DOHH2 (cell line): Measurements from ENCODE around the gene GNB3.
"Not testable (repeated sequence)": the region's sequence is repeated elsewhere in the genome, so short reads cannot be mapped to it uniquely, and the experiment has no call there.

ENCODE experiments used
- H3F3A ChIP-seq: fragments of 200-600 bp; sonication (generic), shearing (Covaris generic); 2 replicates; pipeline ENCODE4 v1.6.0; 2016; ENCODE audit warnings: antibody characterized with exemption, mild to moderate bottlenecking; ENCODE audit not compliant: control insufficient read depth, insufficient read depth
- H3K27ac ChIP-seq: fragments of 200-600 bp; sonication (generic); 2 replicates; pipeline ENCODE4 v1.5.1; 2014; ENCODE audit warnings: low read depth, mild to moderate bottlenecking, low read length, moderate library complexity
- H3K27me3 ChIP-seq: fragments of 200-600 bp; sonication (generic); 2 replicates; pipeline ENCODE4 v1.6.1; 2014; ENCODE audit warnings: mild to moderate bottlenecking, low read length, mixed read lengths; ENCODE audit not compliant: control insufficient read depth
- H3K36me3 ChIP-seq: fragments of 200-600 bp; sonication (generic); 2 replicates; pipeline ENCODE4 v1.6.1; 2014; ENCODE audit warnings: mild to moderate bottlenecking, low read length, moderate library complexity, mixed read lengths; ENCODE audit not compliant: control insufficient read depth
- H3K4me1 ChIP-seq: fragments of 200-600 bp; sonication (generic); 2 replicates; pipeline ENCODE4 v1.6.1; 2014; ENCODE audit warnings: mild to moderate bottlenecking, low read length, mixed read lengths; ENCODE audit not compliant: control insufficient read depth
- H3K4me2 ChIP-seq: fragments of 200-600 bp; sonication (generic); 2 replicates; pipeline ENCODE4 v1.6.0; 2014; ENCODE audit warnings: mild to moderate bottlenecking, low read length, moderate library complexity
- H3K4me3 ChIP-seq: fragments of 200-600 bp; sonication (generic); 2 replicates; pipeline ENCODE4 v1.5.1; 2014; ENCODE audit warnings: mild to moderate bottlenecking, low read length, mixed read lengths
- H3K79me2 ChIP-seq: fragments of 200-600 bp; sonication (generic); 2 replicates; pipeline ENCODE4 v1.6.1; 2014; ENCODE audit warnings: mild to moderate bottlenecking, low read length, mixed read lengths; ENCODE audit not compliant: control insufficient read depth
- H3K9me2 ChIP-seq: fragments of 200-600 bp; sonication (generic); replicated peaks from 2 replicates; pipeline ENCODE4 v1.6.1; 2014; ENCODE audit warnings: mild to moderate bottlenecking, low read length, mixed read lengths; ENCODE audit not compliant: control insufficient read depth
- H3K9me3 ChIP-seq: fragments of 200-600 bp; sonication (generic); 2 replicates; pipeline ENCODE4 v1.6.1; 2014; ENCODE audit warnings: antibody characterized with exemption, low read length, mixed read lengths; ENCODE audit not compliant: control insufficient read depth, insufficient read depth
- H4K20me1 ChIP-seq: fragments of 200-600 bp; sonication (generic); 2 replicates; pipeline ENCODE4 v1.6.0; 2014; ENCODE audit warnings: low read depth, mild to moderate bottlenecking, antibody characterized with exemption, low read length, moderate library complexity; ENCODE audit not compliant: control insufficient read depth, insufficient read depth
- CTCF ChIP-seq: fragments of 200-600 bp; sonication (generic); IDR thresholded peaks from one replicate; pipeline ENCODE4 v1.5.1; 2014; ENCODE audit warnings: antibody characterized with exemption, mild to moderate bottlenecking, low read depth, low read length; ENCODE audit not compliant: poor library complexity, severe bottlenecking
- EZH2phosphoT487 ChIP-seq: fragments of 200-600 bp; sonication (generic); IDR thresholded peaks from 2 replicates; pipeline ENCODE4 v1.6.1; 2017; ENCODE audit warnings: borderline replicate concordance, mild to moderate bottlenecking, antibody characterized with exemption, low read length, moderate library complexity, mixed read lengths

The GNB3 gene

DNA sequence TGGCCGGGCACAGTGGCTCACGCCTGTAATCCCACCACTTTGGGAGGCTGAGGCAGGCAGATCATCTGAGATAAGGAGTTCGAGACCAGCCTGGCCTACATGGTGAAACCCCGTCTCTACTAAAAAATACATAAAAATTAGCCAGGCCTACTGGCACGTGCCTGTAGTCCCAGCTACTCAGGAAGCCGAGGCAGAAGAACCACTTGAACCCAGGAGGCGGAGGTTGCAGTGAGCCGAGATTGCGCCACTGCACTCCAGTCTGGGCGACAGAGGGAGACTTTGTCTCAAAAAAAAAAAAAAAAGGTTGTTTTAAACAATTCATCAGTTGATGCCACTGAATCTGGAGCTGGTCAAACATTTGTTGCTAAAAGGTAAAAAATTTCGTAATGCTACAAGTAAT is 39.1 kb downstream of the GNB3 start:
- not testable (repeated sequence) for H3F3A ChIP-seq, H3K27ac ChIP-seq, H4K20me1 ChIP-seq, H3K79me2 ChIP-seq, H3K4me3 ChIP-seq, H3K27me3 ChIP-seq, H3K4me1 ChIP-seq, H3K4me2 ChIP-seq, H3K9me3 ChIP-seq, H3K9me2 ChIP-seq
- H3K36me3 ChIP-seq = peaks cover 11% of the 10 kb centered on the region

DNA sequence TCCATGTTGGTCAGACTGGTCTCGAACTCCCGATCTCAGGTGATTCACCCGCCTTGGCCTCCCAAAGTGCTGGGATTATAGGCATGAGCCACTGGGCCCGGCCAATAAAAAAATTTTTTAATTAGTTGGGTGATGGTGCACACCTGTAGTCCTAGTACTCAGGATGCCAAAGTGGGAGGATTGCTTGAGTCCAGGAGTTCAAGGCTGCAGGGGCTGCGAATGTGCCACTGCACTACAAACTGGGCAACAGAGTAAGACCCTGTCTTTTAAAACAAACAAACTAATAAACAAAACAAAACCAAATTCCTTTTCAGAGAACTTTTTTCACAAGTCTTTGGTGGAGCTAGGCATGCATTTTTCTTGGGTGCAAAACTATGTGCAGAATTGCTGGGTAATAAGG is 42.5 kb downstream of the GNB3 start:
- no peaks in the 10 kb centered on the region for H3F3A ChIP-seq
- no peak overlapping the region for H3K27ac ChIP-seq
- H3K4me2 ChIP-seq = no peak overlapping the region
- H3K4me1 ChIP-seq = no peaks in the 10 kb centered on the region
- H4K20me1 ChIP-seq = no peaks in the 10 kb centered on the region
- H3K79me2 ChIP-seq = no peaks in the 10 kb centered on the region
- no peak overlapping the region for H3K4me3 ChIP-seq
- peaks cover 6% of the 10 kb centered on the region for H3K36me3 ChIP-seq
- no peaks in the 10 kb centered on the region for H3K9me3 ChIP-seq
- H3K9me2 ChIP-seq = no peaks in the 10 kb centered on the region
- no peaks in the 10 kb centered on the region for H3K27me3 ChIP-seq
- no peak for TF ChIP-seq CTCF
- no peak for TF ChIP-seq EZH2phosphoT487

DNA sequence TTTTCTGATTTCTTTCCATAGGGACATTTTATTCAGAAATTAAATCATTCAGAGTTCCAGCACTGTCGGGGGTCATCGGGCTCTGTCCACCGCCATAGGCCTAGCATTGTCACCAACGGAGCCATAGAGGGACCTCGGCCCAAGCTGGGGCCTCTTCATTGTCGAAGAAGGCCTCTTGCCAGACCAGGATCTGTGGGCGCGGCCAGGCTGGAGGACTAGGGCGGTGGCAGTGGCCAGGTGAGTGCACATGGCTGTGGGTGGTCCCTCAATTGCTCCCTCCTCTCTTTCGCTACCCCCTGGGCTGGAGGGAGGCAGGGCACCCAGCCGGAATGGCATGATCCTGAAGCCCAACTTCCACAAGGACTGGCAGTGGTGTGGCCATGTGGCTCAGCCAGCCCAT is 43.0 kb downstream of the GNB3 start:
- Histone ChIP-seq H4K20me1 (no peaks in the 10 kb centered on the region), H3K9me2 (no peaks in the 10 kb centered on the region), H3K4me3 (no peak overlapping the region), H3K9me3 (no peaks in the 10 kb centered on the region), H3K27ac (no peak overlapping the region), H3F3A (no peaks in the 10 kb centered on the region), H3K4me1 (no peaks in the 10 kb centered on the region), H3K27me3 (no peaks in the 10 kb centered on the region), H3K4me2 (no peak overlapping the region), H3K36me3 (peaks cover 6% of the 10 kb centered on the region), H3K79me2 (no peaks in the 10 kb centered on the region)
- TF ChIP-seq CTCF = no peak
- no peak for TF ChIP-seq EZH2phosphoT487

DNA sequence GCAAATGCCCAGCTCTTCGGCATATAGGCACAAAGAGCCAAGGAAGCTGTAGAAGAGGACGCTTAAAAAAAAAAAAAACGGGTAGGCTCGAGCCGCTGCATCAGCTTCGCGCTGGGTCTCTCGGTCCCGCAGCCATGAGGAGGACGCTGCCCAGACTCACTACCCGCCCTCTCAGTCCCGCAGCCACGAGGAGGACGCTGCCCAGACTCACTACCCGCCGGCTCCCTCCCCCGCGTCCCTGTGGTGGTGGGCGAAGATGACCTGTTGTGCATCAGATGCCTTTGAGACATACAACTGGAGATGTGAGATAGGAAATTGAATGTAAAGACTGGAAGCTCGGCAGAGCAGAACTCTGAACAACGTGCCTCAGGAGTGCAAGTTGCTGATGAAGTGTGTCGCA is 43.8 kb downstream of the GNB3 start:
- Histone ChIP-seq H3K4me3 (no peak overlapping the region), H3K27me3 (no peaks in the 10 kb centered on the region), H3K36me3 (peaks cover 6% of the 10 kb centered on the region), H3K4me2 (no peak overlapping the region), H4K20me1 (no peaks in the 10 kb centered on the region), H3K27ac (no peak overlapping the region), H3K9me3 (no peaks in the 10 kb centered on the region), H3K4me1 (no peaks in the 10 kb centered on the region), H3K79me2 (no peaks in the 10 kb centered on the region), H3K9me2 (no peaks in the 10 kb centered on the region), H3F3A (no peaks in the 10 kb centered on the region)
- TF ChIP-seq CTCF = no peak
- no peak for TF ChIP-seq EZH2phosphoT487

DNA sequence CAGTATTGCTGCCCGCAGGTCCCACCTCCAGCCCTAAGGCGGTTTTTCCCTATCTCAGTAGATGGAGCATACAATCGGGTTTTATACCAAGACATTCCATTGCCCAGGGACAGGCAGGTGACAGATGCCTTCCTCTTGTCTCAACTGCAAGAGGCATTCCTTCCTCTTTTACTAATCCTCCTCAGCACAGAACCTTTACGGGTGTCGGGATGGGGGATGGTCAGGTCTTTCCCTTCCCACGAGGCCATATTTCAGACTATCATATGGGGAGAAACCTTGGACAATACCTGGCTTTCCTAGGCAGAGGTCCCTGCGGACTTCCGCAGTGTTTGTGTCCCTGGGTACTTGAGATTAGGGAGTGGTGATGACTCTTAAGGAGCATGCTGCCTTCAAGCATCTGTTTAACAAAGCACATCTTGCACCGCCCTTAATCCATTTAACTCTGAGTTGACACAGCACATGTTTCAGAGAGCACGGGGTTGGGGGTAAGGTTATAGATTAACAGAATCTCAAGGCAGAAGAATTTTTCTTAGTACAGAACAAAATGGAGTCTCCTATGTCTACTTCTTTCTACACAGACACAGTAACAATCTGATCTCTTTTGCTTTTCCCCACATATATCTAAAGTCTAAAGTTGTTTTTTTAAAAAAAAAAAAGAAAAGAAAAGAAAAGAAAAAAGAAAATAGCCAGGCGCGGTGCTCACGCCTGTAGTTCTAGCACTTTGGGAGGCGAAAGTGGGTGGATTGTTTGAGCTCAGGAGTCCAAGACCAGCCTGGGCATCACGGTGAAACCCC is 45.7 kb downstream of the GNB3 start:
- not testable (repeated sequence) for H3K4me3 ChIP-seq, H4K20me1 ChIP-seq, H3K27me3 ChIP-seq, H3K9me2 ChIP-seq, H3K4me1 ChIP-seq, H3F3A ChIP-seq, H3K79me2 ChIP-seq, H3K36me3 ChIP-seq, H3K27ac ChIP-seq, H3K9me3 ChIP-seq, H3K4me2 ChIP-seq
